ENCODE measurements around the gene POLD4.
A peak's percentile ranks its signal among the peaks of the same experiment; 100 is the strongest.

POLD4 gene

DNA sequence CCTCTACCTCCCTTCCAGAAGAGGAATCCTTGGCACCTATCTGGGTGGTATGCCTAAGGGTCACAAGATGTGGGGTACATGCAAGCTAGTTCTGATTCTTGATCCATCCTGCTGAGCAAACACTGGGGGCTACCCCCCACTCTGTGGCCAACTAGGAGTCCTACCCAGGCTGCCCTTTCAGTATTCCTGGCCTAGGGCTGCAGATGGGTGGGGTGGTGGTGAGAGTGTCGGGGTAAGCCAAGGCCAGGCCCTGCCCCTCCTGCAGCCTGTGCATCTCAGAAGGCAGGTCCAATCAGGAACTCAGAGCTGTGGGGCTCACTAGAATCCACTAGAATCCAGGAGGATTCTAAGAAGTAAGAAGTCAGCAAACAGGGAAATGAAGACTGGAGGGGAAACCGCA, 39.1 kb downstream of the POLD4 start:
- DNase-seq, result no peak

DNA sequence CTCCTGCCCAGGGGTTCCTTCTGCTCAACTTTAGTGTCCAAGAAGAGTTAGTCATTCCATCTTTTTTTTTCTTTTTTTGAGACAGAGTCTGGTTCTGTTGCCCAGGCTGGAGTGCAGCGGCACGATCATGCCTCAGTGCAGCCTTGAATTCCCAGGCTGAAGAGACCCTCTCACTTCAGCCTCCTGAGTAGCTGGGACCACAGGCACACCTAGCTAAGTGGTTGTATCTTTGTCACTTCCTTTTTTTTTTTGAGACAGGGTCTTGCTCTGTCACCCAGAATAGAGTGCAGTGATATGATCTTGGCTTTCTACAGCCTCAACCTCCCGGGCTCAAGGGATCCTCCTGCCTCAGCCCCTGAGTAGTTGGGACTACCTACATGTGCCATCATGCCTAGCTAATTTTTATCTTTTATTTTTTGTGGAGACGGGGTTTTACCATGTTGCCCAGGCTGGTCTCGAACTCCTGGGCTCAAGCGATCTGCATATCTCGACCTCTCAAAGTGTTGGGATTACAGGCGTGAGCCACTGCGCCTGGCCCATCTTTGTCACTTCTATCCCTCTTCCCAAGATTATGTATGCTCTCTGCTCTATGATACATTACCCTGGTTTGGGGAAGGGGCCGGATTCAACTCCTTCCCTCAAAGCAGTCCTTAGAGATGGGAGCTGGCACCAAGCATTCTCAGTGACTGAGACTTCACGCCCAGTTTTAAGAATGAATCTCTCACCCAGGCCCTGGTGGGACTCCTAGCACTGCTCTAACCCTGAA, 40.0 kb downstream of the POLD4 start:
- DNase-seq, result no peak

- DNase-seq, result no peak
Observed at GRCh38 chr11:67312187-67313021, 40.9 kb downstream of the POLD4 start.

GRCh38 chr11:67311556-67312082, 41.7 kb downstream of the POLD4 start:
- no peak for DNase-seq

DNA sequence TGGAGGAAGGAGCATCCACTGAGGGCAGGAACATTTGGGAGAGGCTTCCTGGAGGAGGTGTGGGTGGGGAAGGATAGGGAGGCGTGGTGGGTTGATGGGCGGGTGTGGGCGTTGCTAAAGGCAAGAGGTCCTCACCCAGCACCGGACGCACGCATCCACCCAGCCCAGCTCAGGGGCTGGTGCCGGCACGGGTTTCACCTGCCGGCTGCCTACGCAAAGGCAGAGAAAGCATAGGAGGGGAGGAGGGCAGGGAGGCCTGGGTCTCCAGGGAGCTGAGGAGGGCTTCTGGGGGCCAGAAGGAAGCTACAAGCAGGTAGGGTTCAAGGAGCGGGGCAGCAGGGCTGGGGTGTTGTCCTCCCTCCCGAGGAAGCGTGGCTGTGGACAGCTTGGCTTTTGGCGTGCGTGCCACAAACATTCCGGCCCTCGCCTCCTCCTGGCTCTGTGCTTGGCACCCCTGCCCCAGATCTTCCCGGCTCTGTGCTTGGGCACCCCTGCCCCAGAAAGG, 42.2 kb downstream of the POLD4 start:
- DNase-seq, result no peak

GRCh38 chr11:67310246-67311050, 42.9 kb downstream of the POLD4 start:
- DNase-seq, result no peak

- no peak for DNase-seq
Observed at GRCh38 chr11:67309661-67310061, 43.7 kb downstream of the POLD4 start.

DNA sequence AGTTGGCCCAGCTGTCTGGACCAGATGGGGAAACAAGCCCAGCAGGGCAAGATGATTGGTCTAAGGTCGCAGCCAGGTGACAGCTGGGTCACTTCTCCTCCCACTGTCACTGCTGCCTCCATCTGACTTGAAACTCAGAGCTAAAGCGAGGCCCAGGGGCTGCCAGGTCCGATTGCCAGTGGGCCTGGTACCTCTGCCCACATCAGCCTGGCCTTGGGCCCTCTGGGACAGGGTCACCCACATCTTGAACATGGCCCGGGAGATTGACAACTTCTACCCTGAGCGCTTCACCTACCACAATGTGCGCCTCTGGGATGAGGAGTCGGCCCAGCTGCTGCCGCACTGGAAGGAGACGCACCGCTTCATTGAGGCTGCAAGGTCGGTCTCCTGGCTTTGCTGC, 44.2 kb downstream of the POLD4 start:
- DNase-seq, result no peak

DNA sequence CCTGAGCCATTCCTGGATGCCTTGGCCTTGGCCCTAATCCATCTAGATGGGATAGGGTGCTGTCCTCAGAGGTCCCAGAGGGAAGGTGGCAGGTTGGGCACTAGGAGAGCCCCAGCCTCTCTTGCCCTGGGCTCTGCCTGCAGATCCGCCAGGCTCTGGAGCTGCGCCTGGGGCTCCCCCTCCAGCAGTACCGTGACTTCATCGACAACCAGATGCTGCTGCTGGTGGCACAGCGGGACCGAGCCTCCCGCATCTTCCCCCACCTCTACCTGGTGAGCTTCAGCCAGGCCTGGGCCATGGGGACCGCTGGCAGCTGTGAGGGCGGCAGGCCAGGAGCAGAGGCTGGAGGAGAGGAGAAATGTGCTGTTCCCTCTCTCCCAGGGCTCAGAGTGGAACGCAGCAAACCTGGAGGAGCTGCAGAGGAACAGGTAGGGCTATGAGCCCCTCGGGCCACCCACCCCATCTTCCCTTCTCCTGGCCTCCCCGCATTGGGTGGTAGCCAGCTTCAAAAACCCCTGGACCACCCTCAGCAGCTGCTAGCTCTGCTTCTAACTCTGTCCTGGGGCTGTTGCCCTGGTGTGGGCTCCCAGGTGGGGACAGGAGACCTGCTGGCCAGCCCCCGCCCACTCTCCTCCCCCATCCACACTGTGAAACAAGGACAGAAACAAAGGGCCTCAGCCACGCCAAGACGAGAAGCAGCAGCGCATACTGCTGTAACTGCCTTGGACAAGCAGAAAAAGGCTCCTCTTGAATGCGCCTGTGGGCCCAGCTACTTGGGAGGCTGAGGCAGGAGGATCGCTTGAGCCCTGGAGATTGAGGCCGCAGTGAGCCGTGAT, 45.1 kb downstream of the POLD4 start:
- DNase-seq, result no peak

DNA sequence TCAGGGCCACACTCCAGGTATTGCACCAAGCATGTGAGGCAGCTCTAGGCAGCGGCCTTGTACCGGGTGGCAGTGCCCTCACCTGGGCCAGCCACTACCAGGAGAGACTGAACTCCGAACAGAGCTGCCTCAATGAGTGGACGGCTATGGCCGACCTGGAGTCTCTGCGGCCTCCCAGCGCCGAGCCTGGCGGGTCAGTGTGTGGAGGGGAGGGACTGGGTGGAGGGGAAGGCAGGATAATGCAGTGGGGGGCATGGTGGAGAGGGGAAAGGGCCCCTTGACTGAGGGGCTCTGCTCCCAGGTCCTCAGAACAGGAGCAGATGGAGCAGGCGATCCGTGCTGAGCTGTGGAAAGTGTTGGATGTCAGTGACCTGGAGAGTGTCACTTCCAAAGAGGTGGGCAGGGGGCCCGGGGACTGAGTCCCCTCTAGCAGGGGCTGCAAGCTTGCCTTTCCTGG, 45.8 kb downstream of the POLD4 start:
- DNase-seq, result no peak

DNA sequence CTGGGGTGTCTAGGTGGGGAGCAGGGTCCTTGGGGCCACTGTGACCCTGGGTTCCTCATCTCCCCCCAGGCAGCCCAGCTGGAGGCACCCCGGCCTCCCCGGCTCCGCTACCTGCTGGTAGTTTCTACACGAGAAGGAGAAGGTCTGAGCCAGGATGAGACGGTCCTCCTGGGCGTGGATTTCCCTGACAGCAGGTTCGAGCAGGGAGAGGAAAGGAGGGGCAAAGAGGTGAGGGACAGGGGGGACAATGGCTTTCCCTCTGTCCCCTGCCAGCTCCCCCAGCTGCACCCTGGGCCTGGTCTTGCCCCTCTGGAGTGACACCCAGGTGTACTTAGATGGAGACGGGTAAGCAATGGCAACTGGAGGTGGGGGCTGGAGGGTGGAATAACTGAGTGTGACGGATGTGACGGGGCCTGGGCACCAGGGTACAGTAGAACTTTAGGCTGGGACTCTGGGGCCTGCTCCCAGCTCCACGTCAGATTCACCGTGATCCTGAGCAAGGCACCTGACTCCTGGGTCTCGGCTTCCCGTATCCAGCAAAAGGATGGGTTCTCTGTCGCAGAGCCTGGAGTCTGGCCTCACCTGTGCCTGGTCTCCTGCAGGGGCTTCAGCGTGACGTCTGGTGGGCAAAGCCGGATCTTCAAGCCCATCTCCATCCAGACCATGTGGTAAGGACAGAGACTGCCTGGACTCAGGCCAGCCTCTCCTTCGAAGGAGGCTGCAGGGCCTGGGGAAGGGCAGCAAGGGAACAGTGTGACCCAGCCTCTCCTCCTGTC, 46.4 kb downstream of the POLD4 start:
- no peak for DNase-seq

DNA sequence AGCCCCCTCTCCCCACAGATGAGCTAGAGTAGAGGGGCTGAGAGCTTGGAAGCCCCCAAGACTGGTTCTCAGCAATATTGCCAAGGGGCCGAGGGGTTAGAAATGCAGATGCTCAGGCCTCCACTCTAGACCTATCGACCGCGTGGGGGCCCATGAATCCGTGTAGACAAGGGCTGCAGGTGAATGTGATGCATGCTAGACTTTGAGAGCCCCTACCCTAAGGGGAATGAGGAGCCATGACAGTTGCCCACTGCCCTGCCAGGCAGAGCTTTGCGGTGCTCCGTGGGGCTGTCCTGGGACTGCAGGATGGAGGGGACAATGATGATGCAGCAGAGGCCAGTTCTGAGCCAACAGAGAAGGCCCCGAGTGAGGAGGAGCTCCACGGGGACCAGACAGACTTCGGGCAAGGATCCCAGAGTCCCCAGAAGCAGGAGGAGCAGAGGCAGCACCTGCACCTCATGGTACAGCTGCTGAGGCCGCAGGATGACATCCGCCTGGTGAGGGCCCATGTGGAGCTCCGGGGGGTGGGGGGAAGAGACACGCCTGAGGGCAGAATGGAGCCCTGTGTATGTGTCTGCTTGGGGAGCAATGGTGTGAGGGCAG, 48.7 kb downstream of the POLD4 start:
- DNase-seq, result no peak

DNA sequence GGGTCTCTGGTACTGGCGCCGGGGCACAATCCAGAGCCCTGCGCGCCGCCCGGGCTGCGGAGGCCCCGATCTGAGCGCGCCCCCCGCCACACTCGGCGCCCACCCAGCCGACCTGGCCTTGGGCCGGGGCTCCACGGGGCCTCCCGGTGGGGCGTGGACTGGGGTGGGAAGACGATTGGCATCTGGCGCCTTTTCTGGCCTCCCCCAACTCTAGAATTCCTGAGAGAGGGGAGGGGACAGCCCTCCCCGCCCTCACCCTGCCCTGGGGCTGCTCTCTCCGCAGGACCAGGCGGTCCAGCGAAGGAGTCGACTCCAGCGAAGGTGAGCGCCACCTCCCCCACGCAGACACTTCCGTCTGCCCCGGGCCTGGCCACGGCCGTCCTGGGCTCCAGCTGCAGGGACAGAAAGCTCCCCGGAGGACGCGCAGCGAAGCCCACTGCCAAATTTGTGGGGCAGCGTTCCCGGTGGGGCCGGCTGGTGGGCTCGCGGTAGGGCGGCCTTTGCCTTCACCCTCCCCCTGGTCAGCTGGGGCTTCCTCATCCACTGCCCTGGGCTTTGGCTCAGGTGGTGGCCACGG, 49.4 kb downstream of the POLD4 start:
- peak; percentile 80 for DNase-seq

DNA sequence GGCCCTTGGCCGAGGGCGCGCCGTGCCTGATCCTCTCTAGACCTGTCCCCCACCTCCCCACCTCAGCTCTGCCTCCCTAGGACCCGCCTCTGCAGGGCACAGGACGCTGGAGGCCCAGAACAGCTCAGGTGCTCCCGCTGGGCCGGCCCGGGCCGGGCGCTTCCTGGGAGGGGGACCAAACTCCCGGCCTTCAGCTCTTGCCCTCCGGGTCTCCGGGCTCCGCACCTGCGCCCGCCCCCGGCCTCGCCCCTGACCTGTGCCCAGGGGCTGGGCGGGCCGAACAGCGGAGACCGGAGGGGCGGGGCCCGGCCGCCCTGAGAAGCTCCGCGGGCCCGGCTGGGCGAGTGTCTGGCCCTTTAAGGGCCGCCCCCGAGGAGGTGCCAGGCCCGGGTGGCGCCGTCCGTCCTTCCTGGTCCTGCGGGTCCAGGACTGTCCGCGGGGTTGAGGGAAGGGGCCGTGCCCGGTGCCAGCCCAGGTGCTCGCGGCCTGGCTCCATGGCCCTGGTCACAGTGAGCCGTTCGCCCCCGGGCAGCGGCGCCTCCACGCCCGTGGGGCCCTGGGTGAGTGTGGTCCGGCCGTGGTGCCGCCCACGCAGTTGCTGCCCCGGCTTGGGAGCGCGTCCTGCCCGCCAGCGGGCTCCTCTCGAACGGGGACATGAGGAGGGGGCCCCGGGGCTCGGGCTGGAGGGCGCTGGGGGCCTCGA, 50.1 kb downstream of the POLD4 start, which contains the start of gene SSH3:
SSH3 (plus strand) TSS at position 399 of the 703 bp plus-strand sequence; CDS start at position 495, 96 bp downstream.
- DNase-seq, result peak; percentile 96

DNA sequence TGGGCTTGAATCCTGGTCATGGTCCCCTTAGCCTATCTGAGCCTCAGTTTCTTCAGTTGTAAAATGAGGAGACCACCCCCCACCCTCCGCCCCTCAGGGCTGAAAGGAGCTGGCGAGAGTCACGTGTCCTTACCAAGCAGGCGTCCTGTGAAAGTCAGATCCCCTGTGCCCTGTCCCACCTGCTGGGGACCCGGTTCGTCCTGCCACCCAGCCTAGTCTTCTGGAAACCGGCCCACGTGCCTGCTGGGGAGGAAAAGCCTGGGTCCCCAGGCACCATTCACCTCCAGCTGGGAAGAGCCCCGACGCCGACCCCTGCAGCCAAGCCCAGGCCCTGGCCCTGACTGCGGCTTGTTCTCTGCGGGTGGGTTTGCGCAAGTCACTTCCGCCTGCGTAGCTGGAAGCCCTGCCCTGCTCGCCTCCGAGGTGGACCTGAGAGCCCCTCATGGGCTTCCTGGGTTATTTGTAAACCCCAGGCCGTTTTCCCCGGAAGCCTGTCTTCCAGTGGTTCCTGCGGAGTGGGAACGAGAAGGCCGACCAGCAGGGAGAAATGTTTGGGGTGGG, 50.7 kb downstream of the POLD4 start:
- DNase-seq, result peak; percentile 88

DNA sequence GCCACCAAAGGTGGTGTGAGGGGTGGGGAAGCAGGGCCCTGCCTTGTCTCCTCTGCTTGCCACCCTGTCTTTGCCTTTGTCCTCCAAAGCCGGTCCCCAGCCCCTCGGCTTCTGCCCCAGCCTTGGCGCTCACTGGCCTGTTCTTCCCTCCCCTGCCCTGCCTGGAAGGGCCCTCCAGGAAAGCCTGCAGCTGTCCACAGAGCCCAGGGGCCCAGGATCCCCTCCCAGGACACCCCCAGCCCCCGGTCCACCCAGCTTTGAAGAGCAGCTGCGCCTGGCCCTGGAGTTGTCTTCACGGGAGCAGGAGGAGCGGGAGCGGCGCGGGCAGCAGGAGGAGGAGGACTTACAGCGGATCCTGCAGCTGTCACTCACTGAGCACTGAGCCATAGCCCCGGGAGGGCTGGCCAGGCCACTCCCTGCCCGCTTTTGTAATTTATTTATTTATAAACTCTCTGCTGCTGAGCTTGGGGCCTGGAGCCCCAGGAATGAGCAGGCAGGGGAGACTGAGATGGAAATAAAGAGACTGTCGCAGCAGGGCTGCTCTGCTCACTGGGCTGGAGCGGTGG, 51.3 kb downstream of the POLD4 start:
- DNase-seq, result peak; percentile 94

DNA sequence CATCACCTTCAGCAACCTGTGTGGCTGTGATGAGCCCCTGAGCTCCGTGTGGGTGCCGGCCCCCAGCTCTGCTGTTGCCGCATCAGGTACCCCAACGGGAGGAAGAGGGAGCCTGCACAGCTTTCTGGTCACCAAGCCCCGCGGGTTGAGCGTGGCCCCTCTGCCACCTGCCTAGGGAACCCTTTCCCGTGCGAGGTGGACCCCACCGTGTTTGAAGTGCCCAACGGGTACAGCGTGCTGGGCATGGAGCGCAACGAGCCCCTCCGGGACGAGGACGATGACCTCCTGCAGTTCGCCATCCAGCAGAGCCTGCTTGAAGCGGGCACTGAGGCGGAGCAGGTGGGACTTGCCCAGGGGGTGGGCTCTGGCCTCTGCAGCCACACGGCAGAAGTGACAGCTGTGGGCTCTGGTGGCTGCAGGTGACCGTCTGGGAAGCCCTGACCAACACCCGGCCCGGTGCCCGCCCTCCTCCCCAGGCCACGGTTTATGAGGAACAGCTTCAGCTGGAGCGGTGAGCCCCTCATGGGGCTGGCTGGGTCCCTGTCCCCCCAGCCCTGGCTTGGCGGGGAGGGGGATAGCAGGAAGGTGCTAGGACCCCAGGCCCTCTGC, 51.9 kb downstream of the POLD4 start:
- DNase-seq, result no peak

Data from DMS53 (cell line).